Measurements from ENCODE around the gene GNS. TPM values are rescaled to one million over a fixed set of nuclear protein-coding genes. Genes with fewer than 3 reads are reported as not detected.
"Not testable (repeated sequence)": the region's sequence is repeated elsewhere in the genome, so short reads cannot be mapped to it uniquely, and the experiment has no call there.

Gene GNS
- total RNA-seq, 1 experiment from 2014 or later, result 74.9 TPM

GRCh38 chr12:64780531-64781279 lies 21.5 kb upstream of the GNS start:
- TF ChIP-seq EZH2 (IDR thresholded peaks at IDR 0.05; ENCODE audit: low read depth) (no peak), CTCF (conservative IDR thresholded peaks at IDR 0.05) (no peak)
- intact Hi-C loops (cut with micrococcal nuclease; ENCODE audit: unreplicated experiment), result no loop called here
- Histone ChIP-seq H3K4me1 (replicated peaks; ENCODE audit: insufficient read depth) (peaks cover 28% of the 10 kb centered on the region), H3K36me3 (ENCODE audit: low read depth) (no peaks in the 10 kb centered on the region), H3K4me2 (peak overlapping the region; percentile 99), H3K79me2 (ENCODE audit: low read depth) (peaks cover 34% of the 10 kb centered on the region), H3F3A (ENCODE audit: insufficient read depth, low read depth) (peaks cover 23% of the 10 kb centered on the region), H2AFZ (peak overlapping the region; percentile 90), H3K27me3 (ENCODE audit: insufficient read depth, low read depth) (no peaks in the 10 kb centered on the region), H3K4me3 (peak overlapping the region; percentile 77), H3K27ac (peak overlapping the region; percentile 81), H3K9me3 (ENCODE audit: insufficient read depth, low read depth) (no peaks in the 10 kb centered on the region), H3K9me2 (ENCODE audit: insufficient read depth) (no peaks in the 10 kb centered on the region), H4K20me1 (ENCODE audit: insufficient read depth) (no peaks in the 10 kb centered on the region)
- DNase-seq, result peak; percentile 66 to 69
- ChIA-PET POLR2A (ENCODE audit: unreplicated experiment) (interaction anchor here (0.6 to 0.7 kb wide), 2 partner anchors 111 to 219 kb away, joined by 3 to 14 read pairs; no protein-coding TSS in a partner anchor), CTCF (interaction anchor here (0.6 kb wide), 1 partner anchor 18 kb away, joined by 9 read pairs; no protein-coding TSS in a partner anchor)
- BruUV-seq (replicated peaks), result no TSS peak

DNA sequence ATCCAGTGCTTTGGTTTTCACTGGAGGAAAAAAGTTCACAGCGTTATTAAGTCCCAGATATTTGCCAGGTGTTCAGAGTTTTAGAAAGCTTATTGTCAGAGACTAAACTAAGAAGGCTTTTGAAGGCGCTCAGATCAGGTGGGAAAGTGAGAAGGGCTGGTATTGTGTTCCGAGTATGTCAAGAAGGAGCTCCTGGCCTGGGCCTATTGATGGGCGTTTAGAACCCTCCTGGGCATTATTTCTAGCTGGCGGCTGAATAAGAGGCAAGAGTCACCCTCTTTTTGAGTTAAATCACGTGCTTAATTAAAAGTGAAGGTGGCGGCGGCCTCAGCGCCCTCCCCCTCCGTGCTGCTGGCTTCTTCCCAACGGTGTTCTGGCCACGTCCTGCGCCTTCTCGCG lies 20.9 kb upstream of the GNS start:
- no TSS peak for BruUV-seq (replicated peaks)
- Histone ChIP-seq H3K4me2 (peak overlapping the region; percentile 99), H4K20me1 (ENCODE audit: insufficient read depth) (no peaks in the 10 kb centered on the region), H3K36me3 (ENCODE audit: low read depth) (no peaks in the 10 kb centered on the region), H3K9me2 (ENCODE audit: insufficient read depth) (no peaks in the 10 kb centered on the region), H3K4me1 (replicated peaks; ENCODE audit: insufficient read depth) (peaks cover 28% of the 10 kb centered on the region), H3K27me3 (ENCODE audit: insufficient read depth, low read depth) (no peaks in the 10 kb centered on the region), H3K79me2 (ENCODE audit: low read depth) (peaks cover 34% of the 10 kb centered on the region), H3K27ac (peak overlapping the region; percentile 81), H3F3A (ENCODE audit: insufficient read depth, low read depth) (peaks cover 23% of the 10 kb centered on the region), H3K4me3 (peak overlapping the region; percentile 77), H2AFZ (peak overlapping the region; percentile 90), H3K9me3 (ENCODE audit: insufficient read depth, low read depth) (no peaks in the 10 kb centered on the region)
- POLR2A ChIA-PET (ENCODE audit: unreplicated experiment), result interaction anchor here (0.7 kb wide), 1 partner anchor 112 kb away, joined by 3 read pairs; no protein-coding TSS in a partner anchor
- DNase-seq, result no peak
- CTCF ChIA-PET, result interaction anchor here (0.6 kb wide), 1 partner anchor 18 kb away, joined by 9 read pairs; no protein-coding TSS in a partner anchor
- no peak for TF ChIP-seq EZH2 (IDR thresholded peaks at IDR 0.05; ENCODE audit: low read depth)
- peak; percentile 38; the same call in 1 of the 2 replicates for TF ChIP-seq CTCF (conservative IDR thresholded peaks at IDR 0.05)
- intact Hi-C loops (cut with micrococcal nuclease; ENCODE audit: unreplicated experiment), result no loop called here

DNA sequence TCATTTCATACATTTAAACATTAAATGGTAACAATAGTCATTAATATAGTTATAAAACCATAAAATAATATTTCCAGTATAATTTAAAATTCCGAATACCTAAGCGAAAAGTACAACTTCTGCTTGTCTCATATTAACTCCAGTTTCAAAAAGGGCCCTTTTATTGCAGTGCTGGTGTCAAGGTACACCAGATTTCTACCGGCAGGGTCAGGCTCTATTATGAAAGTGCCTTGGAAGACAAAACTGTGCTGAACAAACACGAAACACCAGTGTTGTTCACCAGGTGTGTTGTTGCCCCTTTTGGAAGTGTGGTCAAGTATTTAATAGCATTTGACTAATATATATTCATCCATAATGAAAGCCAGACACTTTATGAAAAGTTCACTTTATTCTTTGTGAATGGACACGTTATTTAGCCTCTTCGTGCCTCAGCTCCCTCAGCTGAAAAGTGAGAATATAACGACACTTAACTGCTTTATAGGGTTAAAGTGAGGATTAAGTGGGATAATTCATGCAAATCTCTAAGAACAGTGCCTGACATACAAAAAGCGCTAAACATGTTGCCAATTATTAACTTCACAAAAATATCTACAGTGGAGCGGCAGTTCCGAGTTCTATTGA lies 20.3 kb upstream of the GNS start:
- peak overlapping the region; percentile 99 for H3K4me2 ChIP-seq
- no peaks in the 10 kb centered on the region for H3K27me3 ChIP-seq (ENCODE audit: insufficient read depth, low read depth)
- no peak for DNase-seq
- no peaks in the 10 kb centered on the region for H3K36me3 ChIP-seq (ENCODE audit: low read depth)
- peak overlapping the region; percentile 90 for H2AFZ ChIP-seq
- no peak for TF ChIP-seq CTCF (conservative IDR thresholded peaks at IDR 0.05)
- no peak for TF ChIP-seq EZH2 (IDR thresholded peaks at IDR 0.05; ENCODE audit: low read depth)
- no TSS peak for BruUV-seq (replicated peaks)
- intact Hi-C loops (cut with micrococcal nuclease; ENCODE audit: unreplicated experiment), result no loop called here
- peak overlapping the region; percentile 77 for H3K4me3 ChIP-seq
- peaks cover 23% of the 10 kb centered on the region for H3F3A ChIP-seq (ENCODE audit: insufficient read depth, low read depth)
- no peaks in the 10 kb centered on the region for H4K20me1 ChIP-seq (ENCODE audit: insufficient read depth)
- POLR2A ChIA-PET (ENCODE audit: unreplicated experiment), result no interaction called here
- H3K9me2 ChIP-seq (ENCODE audit: insufficient read depth), result no peaks in the 10 kb centered on the region
- peak overlapping the region; percentile 81; the same call in 1 of the 2 replicates for H3K27ac ChIP-seq
- no peaks in the 10 kb centered on the region for H3K9me3 ChIP-seq (ENCODE audit: insufficient read depth, low read depth)
- peaks cover 32% of the 10 kb centered on the region for H3K79me2 ChIP-seq (ENCODE audit: low read depth)
- CTCF ChIA-PET, result no interaction called here
- H3K4me1 ChIP-seq (replicated peaks; ENCODE audit: insufficient read depth), result peaks cover 28% of the 10 kb centered on the region

- H3K9me2 ChIP-seq (ENCODE audit: insufficient read depth); H2AFZ ChIP-seq; POLR2A ChIA-PET (ENCODE audit: unreplicated experiment); BruUV-seq (replicated peaks); H3K36me3 ChIP-seq (ENCODE audit: low read depth); CTCF ChIA-PET; H3F3A ChIP-seq (ENCODE audit: insufficient read depth, low read depth); H3K27ac ChIP-seq; H3K4me1 ChIP-seq (replicated peaks; ENCODE audit: insufficient read depth); H3K9me3 ChIP-seq (ENCODE audit: insufficient read depth, low read depth); intact Hi-C loops (cut with micrococcal nuclease; ENCODE audit: unreplicated experiment); H3K4me3 ChIP-seq; DNase-seq; H3K27me3 ChIP-seq (ENCODE audit: insufficient read depth, low read depth); H3K4me2 ChIP-seq; H4K20me1 ChIP-seq (ENCODE audit: insufficient read depth); H3K79me2 ChIP-seq (ENCODE audit: low read depth): not testable (repeated sequence)
These were observed 16.0 kb upstream of the GNS start for GRCh38 chr12:64775147-64775736.

Data from PC-9 (cell line).